ENCODE results near the gene CD200.

DNA sequence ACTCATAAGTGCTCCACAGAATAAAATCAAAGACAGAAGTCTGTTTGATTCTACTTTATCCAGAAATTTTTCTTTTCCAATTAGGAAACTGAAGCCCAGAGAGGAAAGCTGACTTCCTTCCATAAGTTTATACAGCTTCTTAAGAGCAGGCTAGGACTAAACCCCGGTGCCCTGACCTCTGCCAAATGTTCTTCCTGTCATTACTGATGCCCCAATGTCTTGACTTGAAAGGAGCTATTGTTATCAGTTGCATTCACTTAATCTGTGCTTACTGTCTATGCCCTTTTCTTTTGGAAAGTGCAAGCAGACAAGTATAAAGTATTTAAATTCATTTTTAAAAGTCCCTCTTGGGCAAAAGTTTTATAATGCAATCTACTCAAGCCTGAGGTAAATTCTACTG lies 18.1 kb downstream of the CD200 start:
- TF ChIP-seq, protein P1, sequence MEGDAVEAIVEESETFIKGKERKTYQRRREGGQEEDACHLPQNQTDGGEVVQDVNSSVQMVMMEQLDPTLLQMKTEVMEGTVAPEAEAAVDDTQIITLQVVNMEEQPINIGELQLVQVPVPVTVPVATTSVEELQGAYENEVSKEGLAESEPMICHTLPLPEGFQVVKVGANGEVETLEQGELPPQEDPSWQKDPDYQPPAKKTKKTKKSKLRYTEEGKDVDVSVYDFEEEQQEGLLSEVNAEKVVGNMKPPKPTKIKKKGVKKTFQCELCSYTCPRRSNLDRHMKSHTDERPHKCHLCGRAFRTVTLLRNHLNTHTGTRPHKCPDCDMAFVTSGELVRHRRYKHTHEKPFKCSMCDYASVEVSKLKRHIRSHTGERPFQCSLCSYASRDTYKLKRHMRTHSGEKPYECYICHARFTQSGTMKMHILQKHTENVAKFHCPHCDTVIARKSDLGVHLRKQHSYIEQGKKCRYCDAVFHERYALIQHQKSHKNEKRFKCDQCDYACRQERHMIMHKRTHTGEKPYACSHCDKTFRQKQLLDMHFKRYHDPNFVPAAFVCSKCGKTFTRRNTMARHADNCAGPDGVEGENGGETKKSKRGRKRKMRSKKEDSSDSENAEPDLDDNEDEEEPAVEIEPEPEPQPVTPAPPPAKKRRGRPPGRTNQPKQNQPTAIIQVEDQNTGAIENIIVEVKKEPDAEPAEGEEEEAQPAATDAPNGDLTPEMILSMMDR (conservative IDR thresholded peaks at IDR 0.05; ENCODE audit: low read depth, low read length) = no peak
- TF ChIP-seq EZH2 (IDR thresholded peaks at IDR 0.05; ENCODE audit: low read length, unreplicated experiment) (no peak), EZH2phosphoT487 (IDR thresholded peaks at IDR 0.05; ENCODE audit: borderline replicate concordance, low read length) (no peak)

Data from PC-3 (cell line).